SK-N-SH treated with all-trans-retinoic acid at 6 μM for 48 hours (cell line): ENCODE measurements around the gene MPPED1.

Experiments
- ATAC-seq: fragments of 200-7000 bp; cut with Tn5 transposase; 3 replicates; pipeline ENCODE4 v1.9.1; 2020; ENCODE audit warnings: mild to moderate bottlenecking, moderate library complexity
- ARNTL ChIP-seq: fragments of 450-650 bp; formaldehyde crosslinking; IDR thresholded peaks from 2 replicates; pipeline ENCODE4 v1.5.0; 2020; ENCODE audit warnings: low read depth, mild to moderate bottlenecking, moderate library complexity, borderline replicate concordance
- BACH2 ChIP-seq: fragments of 250-450 bp; sonication (Bioruptor Pico); IDR thresholded peaks from 2 replicates; pipeline ENCODE4 v1.9.0; 2021; ENCODE audit warnings: mild to moderate bottlenecking, borderline replicate concordance
- CREB5 ChIP-seq: fragments of 250-450 bp; sonication (Bioruptor Pico); IDR thresholded peaks from 2 replicates; pipeline ENCODE4 v1.5.1; 2020; ENCODE audit warnings: low read depth, mild to moderate bottlenecking, moderate library complexity
- CSDC2 ChIP-seq: fragments of 250-450 bp; sonication (Bioruptor Pico); IDR thresholded peaks from 2 replicates; pipeline ENCODE4 v1.5.0; 2020; ENCODE audit warnings: mild to moderate bottlenecking, moderate library complexity
- CSRNP3 ChIP-seq: fragments of 250-450 bp; sonication (Bioruptor Pico); IDR thresholded peaks from 2 replicates; pipeline ENCODE4 v1.5.1; 2021; ENCODE audit warnings: mild to moderate bottlenecking, moderate library complexity
- GLIS3 ChIP-seq: fragments of 250-450 bp; sonication (Bioruptor Pico); IDR thresholded peaks from 2 replicates; pipeline ENCODE4 v1.5.0; 2020; ENCODE audit warnings: mild to moderate bottlenecking, moderate library complexity
- ISL1 ChIP-seq: fragments of 250-450 bp; sonication (Bioruptor Pico); IDR thresholded peaks from 2 replicates; pipeline ENCODE4 v2.1.2; 2022; ENCODE audit warnings: mild to moderate bottlenecking, moderate library complexity
- OSR1 ChIP-seq: fragments of 250-450 bp; sonication (Bioruptor Pico); IDR thresholded peaks from 2 replicates; pipeline ENCODE4 v1.8.0; 2022; ENCODE audit warnings: moderate library complexity, mild to moderate bottlenecking, inconsistent platforms
- PATZ1 ChIP-seq: fragments of 250-450 bp; sonication (Bioruptor Pico); IDR thresholded peaks from 2 replicates; pipeline ENCODE4 v1.8.0; 2020; ENCODE audit warnings: mild to moderate bottlenecking, moderate library complexity, borderline replicate concordance
- PPARA ChIP-seq: fragments of 250-450 bp; sonication (Bioruptor Pico); IDR thresholded peaks from 2 replicates; pipeline ENCODE4 v1.5.0; 2020; ENCODE audit warnings: mild to moderate bottlenecking, borderline replicate concordance
- TCF4 ChIP-seq: fragments of 250-450 bp; sonication (Bioruptor Pico); IDR thresholded peaks from 2 replicates; pipeline ENCODE4 v1.8.0; 2021; ENCODE audit warnings: mild to moderate bottlenecking, moderate library complexity, borderline replicate concordance
- TSHZ2 ChIP-seq: fragments of 250-450 bp; sonication (Bioruptor Pico); IDR thresholded peaks from 2 replicates; pipeline ENCODE4 v1.5.0; 2020; ENCODE audit warnings: mild to moderate bottlenecking, moderate library complexity
- ZC3H10 ChIP-seq: fragments of 250-450 bp; sonication (Bioruptor Pico); IDR thresholded peaks from 2 replicates; pipeline ENCODE4 v1.5.1; 2021; ENCODE audit warnings: mild to moderate bottlenecking, moderate library complexity
- ZFP3 ChIP-seq: fragments of 250-450 bp; sonication (Bioruptor Pico); IDR thresholded peaks from 2 replicates; pipeline ENCODE4 v1.5.0; 2020; ENCODE audit warnings: mild to moderate bottlenecking, moderate library complexity
- ZFP30 ChIP-seq: fragments of 450-650 bp; formaldehyde crosslinking; IDR thresholded peaks from 2 replicates; pipeline ENCODE4 v1.5.0; 2022; ENCODE audit warnings: mild to moderate bottlenecking, moderate library complexity
- ZNF8 ChIP-seq: fragments of 450-650 bp; formaldehyde crosslinking; IDR thresholded peaks from 2 replicates; pipeline ENCODE4 v1.5.0; 2020; ENCODE audit warnings: mild to moderate bottlenecking, moderate library complexity

The MPPED1 gene

GRCh38 chr22:43479301-43479950 is 67.6 kb downstream of the MPPED1 start:
- no peak for TF ChIP-seq CREB5 (CRISPR knock-in tag)
- TF ChIP-seq ZFP3 = no peak
- no peak for TF ChIP-seq PATZ1
- TF ChIP-seq BACH2 (CRISPR knock-in tag) = no peak
- TF ChIP-seq GLIS3 (CRISPR knock-in tag) = no peak
- no peak for TF ChIP-seq OSR1
- TF ChIP-seq ISL1 (CRISPR knock-in tag) = no peak
- TF ChIP-seq ZC3H10 (CRISPR knock-in tag) = no peak
- TF ChIP-seq TSHZ2 (CRISPR knock-in tag) = no peak
- TF ChIP-seq CSDC2 (CRISPR knock-in tag) = no peak
- TF ChIP-seq TCF4 (CRISPR knock-in tag) = no peak
- ATAC-seq = no peak

- ATAC-seq = no peak
- TF ChIP-seq ZFP30 (CRISPR knock-in tag) = no peak
- TF ChIP-seq TCF4 (CRISPR knock-in tag) = no peak
- no peak for TF ChIP-seq ARNTL (CRISPR knock-in tag)
- TF ChIP-seq CSRNP3 = no peak
- no peak for TF ChIP-seq ISL1 (CRISPR knock-in tag)
- TF ChIP-seq CREB5 (CRISPR knock-in tag) = no peak
- TF ChIP-seq BACH2 (CRISPR knock-in tag) = no peak
- no peak for TF ChIP-seq PATZ1
These were observed 68.1 kb downstream of the MPPED1 start for GRCh38 chr22:43479962-43480361.

GRCh38 chr22:43481568-43482317 is 69.9 kb downstream of the MPPED1 start:
- TF ChIP-seq TSHZ2 (CRISPR knock-in tag) (no peak), ZNF8 (CRISPR knock-in tag) (no peak), ARNTL (CRISPR knock-in tag) (no peak), TCF4 (CRISPR knock-in tag) (no peak), BACH2 (CRISPR knock-in tag) (no peak), PPARA (CRISPR knock-in tag) (no peak), GLIS3 (CRISPR knock-in tag) (no peak)
- no peak for ATAC-seq
